ENCODE measurements around the gene CAT. TPM values are rescaled to one million over a fixed set of nuclear protein-coding genes. Genes with fewer than 3 reads are reported as not detected.

The CAT gene
- total RNA-seq (10 to 100 TPM; 22.2 to 27.8 TPM), total RNA-seq (38.9 to 58.9 reads per million in 2 donors)

DNA sequence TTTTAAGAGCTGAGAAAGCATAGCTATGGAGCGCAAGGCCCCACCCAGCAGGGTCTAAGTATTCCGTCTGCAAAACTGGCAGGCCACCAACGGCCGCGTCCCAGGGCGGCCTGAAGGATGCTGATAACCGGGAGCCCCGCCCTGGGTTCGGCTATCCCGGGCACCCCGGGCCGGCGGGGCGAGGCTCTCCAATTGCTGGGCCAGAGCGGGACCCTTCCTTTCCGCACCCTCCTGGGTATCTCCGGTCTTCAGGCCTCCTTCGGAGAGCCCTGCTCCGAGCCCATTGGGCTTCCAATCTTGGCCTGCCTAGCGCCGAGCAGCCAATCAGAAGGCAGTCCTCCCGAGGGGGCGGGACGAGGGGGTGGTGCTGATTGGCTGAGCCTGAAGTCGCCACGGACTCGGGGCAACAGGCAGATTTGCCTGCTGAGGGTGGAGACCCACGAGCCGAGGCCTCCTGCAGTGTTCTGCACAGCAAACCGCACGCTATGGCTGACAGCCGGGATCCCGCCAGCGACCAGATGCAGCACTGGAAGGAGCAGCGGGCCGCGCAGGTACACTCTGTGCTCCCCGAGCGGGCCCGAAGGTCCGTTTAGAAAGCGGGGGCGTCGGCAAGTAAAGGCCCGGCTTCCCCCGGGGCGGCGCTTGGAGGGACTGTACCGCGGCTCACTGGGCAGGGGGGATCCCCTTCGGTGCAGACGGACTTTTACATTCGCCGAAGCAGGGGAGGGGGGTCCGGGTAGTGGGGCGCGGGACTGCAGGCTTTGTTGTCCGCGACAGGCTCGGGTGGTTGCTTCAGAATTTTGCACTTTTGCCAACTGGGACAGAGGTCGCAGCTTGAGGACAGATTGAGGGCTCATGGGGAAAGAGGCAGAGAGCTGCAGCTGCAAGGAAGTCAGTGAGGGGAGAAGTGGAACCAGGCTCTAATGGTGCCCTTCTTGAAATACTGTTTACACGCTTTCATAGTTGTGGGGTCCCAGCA is at the start of gene CAT:
TSS of gene CAT (plus strand) at position 406 of the 979 bp plus-strand sequence. CDS start at position 486, 80 bp downstream.
- H3K9me3 ChIP-seq (ENCODE audit: control insufficient read depth, low read length, poor library complexity, severe bottlenecking), result no peaks in the 10 kb centered on the region
- Mint-ChIP-seq H3K27ac (peak within 1 kb of the TSS; percentile 96), H3K36me3 (ENCODE audit: low read depth) (peaks cover 2% of the 10 kb centered on the region), H3K4me3 (peak within 1 kb of the TSS; percentile 97), H3K27me3 (no peaks in the 10 kb centered on the region), H3K4me1 (peaks cover 28% of the 10 kb centered on the region)
- DNase-seq (peak; percentile 91 to 96 (median 94)), ATAC-seq (peak; percentile 97)

DNA sequence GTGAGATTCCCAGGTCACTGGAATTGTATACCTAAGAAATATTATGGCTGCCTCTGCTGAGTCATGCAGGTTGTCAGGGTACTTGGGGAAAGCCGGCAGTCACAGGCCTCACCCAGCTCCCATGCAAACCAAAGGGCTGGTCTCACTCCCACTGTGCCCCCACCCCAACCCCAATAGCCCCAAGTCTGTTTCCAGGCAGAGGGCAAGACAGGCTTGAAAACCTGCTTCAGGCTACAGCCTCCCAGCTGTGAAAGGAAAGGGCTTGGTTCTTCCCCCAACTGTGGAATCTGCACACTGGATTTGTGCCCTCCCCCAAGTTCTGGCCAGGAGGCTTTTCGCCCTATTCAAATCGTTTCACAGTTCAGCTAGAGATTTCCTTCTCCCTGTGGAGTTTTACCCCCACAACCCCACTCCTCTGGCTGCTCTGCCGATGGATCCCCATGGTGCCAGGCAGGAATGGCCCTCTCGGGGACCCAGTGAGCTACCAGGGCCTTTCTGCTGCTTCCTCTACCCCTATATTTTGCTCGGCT is 43.9 kb upstream of the CAT start:
- H3K4me1 Mint-ChIP-seq, result no peaks in the 10 kb centered on the region
- no peak overlapping the region for H3K27ac Mint-ChIP-seq
- H3K36me3 Mint-ChIP-seq (ENCODE audit: low read depth), result no peaks in the 10 kb centered on the region
- DNase-seq (no peak), ATAC-seq (no peak)
- no peak overlapping the region for H3K4me3 Mint-ChIP-seq
- peaks cover 14% of the 10 kb centered on the region for H3K27me3 Mint-ChIP-seq
- no peaks in the 10 kb centered on the region for H3K9me3 ChIP-seq (ENCODE audit: control insufficient read depth, low read length, poor library complexity, severe bottlenecking)

DNA sequence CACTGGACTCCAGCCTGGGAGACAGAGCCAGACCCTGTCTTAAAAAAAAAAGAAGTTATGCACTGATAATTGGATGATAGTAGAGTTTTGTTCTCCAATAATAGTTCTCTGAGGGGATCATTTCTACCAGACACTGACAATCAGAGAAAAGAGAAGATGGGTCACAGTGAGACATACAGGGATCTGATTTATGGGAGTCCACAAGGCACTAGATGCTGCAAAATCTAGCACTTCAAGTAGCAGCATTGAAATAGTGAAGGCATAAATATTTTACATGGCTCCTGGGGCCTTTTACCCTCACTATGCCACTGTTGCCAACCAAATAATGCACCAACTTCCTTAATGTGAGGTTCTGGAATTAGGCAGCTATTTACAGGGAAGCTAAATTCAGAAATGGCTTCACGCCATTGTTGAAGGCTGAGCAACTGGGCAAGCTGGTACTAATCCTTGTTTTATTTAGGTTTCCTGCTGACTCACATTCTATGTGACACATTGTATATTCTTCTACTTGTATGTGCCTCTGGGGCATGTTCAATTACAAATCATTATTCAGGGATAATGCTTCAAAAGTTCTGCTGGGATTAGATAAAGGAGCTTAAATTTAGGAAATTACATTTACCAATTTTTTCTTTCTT is 42.7 kb upstream of the CAT start:
- Mint-ChIP-seq H3K4me1 (no peaks in the 10 kb centered on the region), H3K27ac (no peak overlapping the region), H3K4me3 (no peak overlapping the region), H3K27me3 (peaks cover 20% of the 10 kb centered on the region), H3K36me3 (ENCODE audit: low read depth) (no peaks in the 10 kb centered on the region)
- no peak for DNase-seq
- no peaks in the 10 kb centered on the region for H3K9me3 ChIP-seq (ENCODE audit: control insufficient read depth, low read length, poor library complexity, severe bottlenecking)
- no peak for ATAC-seq

DNA sequence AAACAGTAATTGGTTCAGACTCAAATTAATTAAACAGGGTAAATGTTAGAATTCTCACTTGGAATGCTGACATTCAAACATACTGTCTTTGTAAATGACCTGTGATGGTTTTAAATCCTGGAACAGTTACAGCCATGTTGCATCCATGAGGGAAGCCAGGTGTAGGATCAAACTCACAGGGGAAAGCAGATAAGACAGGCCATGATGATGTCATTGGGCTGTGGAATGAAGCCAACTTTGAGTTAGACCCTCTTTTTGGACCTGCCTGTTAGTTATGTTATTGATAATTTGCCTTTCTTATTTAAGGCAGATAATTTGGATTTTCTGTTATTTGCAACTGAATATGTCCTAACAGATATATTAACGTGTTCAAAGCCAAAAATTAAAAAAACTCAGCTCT is 41.6 kb upstream of the CAT start:
- Mint-ChIP-seq H3K27me3 (peaks cover 20% of the 10 kb centered on the region), H3K4me3 (no peak overlapping the region), H3K27ac (no peak overlapping the region), H3K36me3 (ENCODE audit: low read depth) (no peaks in the 10 kb centered on the region), H3K4me1 (no peaks in the 10 kb centered on the region)
- DNase-seq, result no peak
- no peaks in the 10 kb centered on the region for H3K9me3 ChIP-seq (ENCODE audit: control insufficient read depth, low read length, poor library complexity, severe bottlenecking)
- ATAC-seq, result no peak

DNA sequence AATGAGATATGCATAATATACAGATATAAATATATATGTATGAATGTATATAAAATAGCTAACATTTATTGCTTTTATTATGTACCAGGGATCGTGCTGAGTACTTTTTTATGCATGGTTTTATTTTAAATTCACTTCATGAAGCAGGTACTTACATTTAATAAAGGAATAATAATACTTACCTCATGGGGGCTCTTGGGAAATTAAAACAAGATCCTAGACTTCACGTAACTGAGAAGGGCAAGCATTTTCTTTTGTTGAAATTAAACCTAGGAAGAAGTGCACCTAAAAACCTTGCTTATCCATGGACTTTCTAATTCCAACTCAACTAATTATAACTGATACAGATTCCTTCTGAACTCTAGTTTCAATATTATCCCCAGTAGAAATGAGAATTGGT is 40.9 kb upstream of the CAT start:
- Mint-ChIP-seq H3K4me3 (no peak overlapping the region), H3K36me3 (ENCODE audit: low read depth) (no peaks in the 10 kb centered on the region), H3K27ac (no peak overlapping the region), H3K4me1 (no peaks in the 10 kb centered on the region), H3K27me3 (peaks cover 20% of the 10 kb centered on the region)
- DNase-seq (no peak), ATAC-seq (no peak)
- H3K9me3 ChIP-seq (ENCODE audit: control insufficient read depth, low read length, poor library complexity, severe bottlenecking), result no peaks in the 10 kb centered on the region

DNA sequence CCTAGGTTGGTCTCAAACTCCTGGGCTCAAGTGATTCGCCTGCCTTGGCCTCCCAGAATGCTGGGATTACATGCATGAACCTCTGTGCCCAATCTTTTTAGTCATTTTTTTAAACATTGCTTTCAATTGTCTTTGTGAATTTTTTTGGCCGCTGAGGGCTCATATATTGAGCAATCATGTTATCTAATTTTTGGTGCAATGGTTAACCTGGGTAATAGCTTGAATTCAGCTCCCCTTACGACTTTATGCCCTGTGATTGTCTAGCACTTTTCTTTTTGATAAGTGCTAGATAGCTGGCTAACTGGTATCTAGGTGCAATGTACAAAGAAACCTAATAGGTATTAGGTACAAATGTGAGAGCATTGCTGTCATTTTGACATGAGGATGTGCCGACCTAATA is 35.3 kb upstream of the CAT start:
- ATAC-seq (no peak), DNase-seq (no peak)
- Mint-ChIP-seq H3K36me3 (ENCODE audit: low read depth) (peaks cover 2% of the 10 kb centered on the region), H3K4me3 (no peak overlapping the region), H3K27me3 (peaks cover 38% of the 10 kb centered on the region), H3K4me1 (peaks cover 14% of the 10 kb centered on the region), H3K27ac (no peak overlapping the region)
- no peaks in the 10 kb centered on the region for H3K9me3 ChIP-seq (ENCODE audit: control insufficient read depth, low read length, poor library complexity, severe bottlenecking)

DNA sequence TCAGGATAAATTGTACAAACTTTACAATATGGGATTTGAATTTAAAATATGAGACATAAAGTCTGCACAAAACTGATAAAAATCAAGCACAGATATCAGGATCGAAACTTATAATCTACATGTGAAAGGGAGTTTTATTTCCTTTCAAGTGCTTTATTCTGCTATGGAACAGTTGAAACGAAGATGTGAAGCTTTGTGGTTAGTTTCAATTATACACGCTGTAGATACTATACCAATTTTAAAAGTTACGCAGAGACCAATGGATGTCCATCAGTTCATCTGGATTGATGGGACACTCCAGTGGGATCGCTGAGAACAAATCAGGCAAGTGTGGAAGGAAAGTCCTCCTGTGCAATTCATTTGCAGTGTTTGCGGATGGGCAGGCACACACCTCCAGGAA is 34.5 kb upstream of the CAT start:
- Mint-ChIP-seq H3K4me3 (peak overlapping the region; percentile 67), H3K36me3 (ENCODE audit: low read depth) (peaks cover 2% of the 10 kb centered on the region), H3K27me3 (peaks cover 44% of the 10 kb centered on the region), H3K4me1 (peaks cover 14% of the 10 kb centered on the region), H3K27ac (no peak overlapping the region)
- no peak for DNase-seq
- H3K9me3 ChIP-seq (ENCODE audit: control insufficient read depth, low read length, poor library complexity, severe bottlenecking), result no peaks in the 10 kb centered on the region
- ATAC-seq, result no peak

GRCh38 chr11:34405079-34405858 is 33.5 kb upstream of the CAT start:
- DNase-seq (no peak), ATAC-seq (peak; percentile 42)
- no peaks in the 10 kb centered on the region for H3K9me3 ChIP-seq (ENCODE audit: control insufficient read depth, low read length, poor library complexity, severe bottlenecking)
- H3K4me3 Mint-ChIP-seq, result peak overlapping the region; percentile 67
- peaks cover 14% of the 10 kb centered on the region for H3K4me1 Mint-ChIP-seq
- H3K36me3 Mint-ChIP-seq (ENCODE audit: low read depth), result peaks cover 2% of the 10 kb centered on the region
- no peak overlapping the region for H3K27ac Mint-ChIP-seq
- H3K27me3 Mint-ChIP-seq, result peaks cover 44% of the 10 kb centered on the region

- no peak for DNase-seq
- Mint-ChIP-seq H3K27me3 (peaks cover 43% of the 10 kb centered on the region), H3K36me3 (ENCODE audit: low read depth) (peaks cover 2% of the 10 kb centered on the region), H3K4me1 (peaks cover 14% of the 10 kb centered on the region), H3K4me3 (no peak overlapping the region), H3K27ac (no peak overlapping the region)
- ATAC-seq, result no peak
- no peaks in the 10 kb centered on the region for H3K9me3 ChIP-seq (ENCODE audit: control insufficient read depth, low read length, poor library complexity, severe bottlenecking)
These were observed 32.3 kb upstream of the CAT start for GRCh38 chr11:34406413-34406812.

DNA sequence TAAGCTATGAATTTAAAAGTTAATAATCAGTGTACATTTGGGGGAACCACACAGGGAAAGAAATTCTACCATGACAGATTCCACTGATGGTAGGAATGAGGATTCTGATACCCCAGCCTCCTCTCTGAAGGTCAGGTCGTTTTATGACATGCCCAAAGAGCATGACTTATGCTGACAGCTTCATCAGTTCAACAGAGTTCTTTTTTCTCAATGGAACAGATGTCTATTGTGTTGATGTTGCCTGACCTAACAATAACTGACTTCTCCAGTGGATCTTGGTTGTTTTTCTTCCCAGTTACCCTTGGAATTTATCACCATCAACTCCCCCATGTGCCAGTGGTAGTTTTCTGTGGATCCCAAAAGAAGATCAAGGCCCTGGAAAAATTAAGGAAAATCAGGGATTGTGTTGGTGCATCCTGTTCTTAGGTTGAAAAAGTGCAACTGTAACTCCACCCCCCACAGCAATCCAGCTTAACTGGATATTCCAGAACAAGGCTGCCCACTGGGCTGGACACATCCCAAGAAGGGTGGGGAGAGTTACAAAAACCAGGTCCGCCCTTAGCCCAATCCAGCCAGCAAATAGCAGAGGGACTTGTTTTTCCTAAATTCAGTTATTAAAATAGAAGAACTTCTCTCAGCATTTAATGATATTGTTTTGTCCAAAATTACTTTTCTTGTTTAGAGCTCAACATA is 31.5 kb upstream of the CAT start:
- peaks cover 2% of the 10 kb centered on the region for H3K36me3 Mint-ChIP-seq (ENCODE audit: low read depth)
- DNase-seq, result no peak
- no peak overlapping the region for H3K27ac Mint-ChIP-seq
- H3K9me3 ChIP-seq (ENCODE audit: control insufficient read depth, low read length, poor library complexity, severe bottlenecking), result no peaks in the 10 kb centered on the region
- no peak overlapping the region for H3K4me3 Mint-ChIP-seq
- H3K4me1 Mint-ChIP-seq, result peaks cover 14% of the 10 kb centered on the region
- no peak for ATAC-seq
- H3K27me3 Mint-ChIP-seq, result peaks cover 43% of the 10 kb centered on the region

DNA sequence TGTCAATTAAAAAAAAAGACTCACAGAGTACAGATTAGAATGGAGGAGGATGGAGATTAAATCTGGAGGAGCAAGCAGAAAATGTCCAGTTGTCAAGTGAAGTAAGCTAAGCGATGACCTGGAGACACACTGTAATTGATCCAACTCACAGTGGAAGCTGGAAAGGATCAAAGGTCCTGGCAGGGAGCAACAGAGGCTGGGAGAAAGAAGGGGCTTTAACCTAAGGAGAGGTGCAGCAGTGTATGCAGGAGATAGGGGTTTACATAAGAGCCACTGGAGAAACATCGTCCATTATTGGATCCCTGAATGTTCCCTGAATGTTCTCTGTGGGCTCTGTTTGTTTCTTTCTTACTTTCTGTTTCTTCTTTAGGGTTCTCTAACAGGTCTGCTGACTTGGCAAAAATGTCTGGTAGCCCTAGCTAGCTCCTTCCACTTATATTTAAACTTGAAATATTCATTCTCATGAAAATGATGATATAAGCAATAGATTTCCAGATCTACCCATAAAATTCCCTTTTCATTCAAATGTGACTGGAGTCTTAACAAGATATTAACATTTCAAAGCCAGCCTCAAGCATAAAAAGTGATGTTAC is 30.1 kb upstream of the CAT start:
- Mint-ChIP-seq H3K4me1 (peaks cover 14% of the 10 kb centered on the region), H3K27me3 (peaks cover 43% of the 10 kb centered on the region)
- ATAC-seq, result no peak

DNA sequence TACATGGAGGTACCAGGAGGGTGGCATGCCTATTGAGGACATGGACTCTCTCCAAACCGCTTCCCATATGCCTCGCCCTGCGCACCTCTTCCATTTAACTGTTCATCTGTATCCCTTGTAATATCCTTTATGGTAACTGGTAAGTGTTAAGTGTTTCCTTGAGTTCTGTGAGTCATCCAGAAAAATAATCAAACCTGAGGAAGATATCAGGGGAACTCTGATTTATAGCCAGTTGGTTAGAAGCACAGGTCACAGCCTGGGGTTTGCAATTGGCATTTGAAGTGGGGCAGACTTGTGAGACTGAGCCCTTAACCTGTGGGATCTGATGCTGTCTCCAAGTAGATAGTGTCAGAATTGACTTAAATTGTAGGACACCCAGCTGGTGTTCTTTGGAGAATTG is 27.6 kb upstream of the CAT start:
- Mint-ChIP-seq H3K4me3 (no peak overlapping the region), H3K36me3 (ENCODE audit: low read depth) (no peaks in the 10 kb centered on the region), H3K27me3 (peaks cover 30% of the 10 kb centered on the region), H3K4me1 (no peaks in the 10 kb centered on the region), H3K27ac (no peak overlapping the region)
- ATAC-seq (no peak), DNase-seq (no peak)
- no peaks in the 10 kb centered on the region for H3K9me3 ChIP-seq (ENCODE audit: control insufficient read depth, low read length, poor library complexity, severe bottlenecking)

More for the DNA sequence above, 30.1 kb upstream of the CAT start:
- no peak overlapping the region for H3K27ac Mint-ChIP-seq
- no peaks in the 10 kb centered on the region for H3K9me3 ChIP-seq (ENCODE audit: control insufficient read depth, low read length, poor library complexity, severe bottlenecking)
- H3K4me3 Mint-ChIP-seq, result no peak overlapping the region
- no peak for DNase-seq
- H3K36me3 Mint-ChIP-seq (ENCODE audit: low read depth), result peaks cover 2% of the 10 kb centered on the region

All from T-helper 17 cell (primary cell).